K562 (cell line): ENCODE data around the gene ABCE1. TPM values are rescaled to one million over a fixed set of nuclear protein-coding genes. Genes with fewer than 3 reads are reported as not detected.

Experiments used
- ATF2 ChIP-seq: sonication (generic); formaldehyde crosslinking; IDR thresholded peaks from 2 replicates; pipeline ENCODE4 v1.8.1; 2022; ENCODE audit warnings: missing genetic modification reagents
- GABPA ChIP-seq: fragments of 200-800 bp; sonication (Bioruptor generic); conservative IDR thresholded peaks from 2 replicates; pipeline ENCODE4 v1.6.1; 2016; ENCODE audit warnings: low read depth, missing genetic modification characterization, missing compliant biosample characterization
- GTF2B ChIP-seq: IDR thresholded peaks from 2 replicates; pipeline ENCODE4 v1.6.1; 2011; ENCODE audit not compliant: insufficient read length; ENCODE audit errors: extremely low read depth
- JUND ChIP-seq, 2 experiments: IDR thresholded peaks; 2 replicates in 1 of 2; 3 replicates in 1 of 2; pipeline ENCODE4 v1.6.1; 2011; ENCODE audit warnings: borderline replicate concordance in 2 of 2, low read depth in 2 of 2, low read length in 2 of 2, improper control_type of control experiment in 1 of 2, missing biosample characterization in 1 of 2, missing genetic modification characterization in 1 of 2, missing genetic modification reagents in 1 of 2
- MEF2A ChIP-seq: IDR thresholded peaks from 2 replicates; pipeline ENCODE4 v1.6.1; 2011; ENCODE audit warnings: low read depth, mild to moderate bottlenecking, low read length, moderate library complexity; ENCODE audit not compliant: control insufficient read depth
- MEF2D ChIP-seq: conservative IDR thresholded peaks from 2 replicates; pipeline ENCODE4 v1.6.1; 2016; ENCODE audit warnings: low read depth, missing genetic modification characterization, missing compliant biosample characterization
- SREBF1 ChIP-seq: fragments of 150-350 bp; IDR thresholded peaks from 2 replicates; pipeline ENCODE4 v1.6.1; 2014; ENCODE audit warnings: antibody characterized with exemption, low read depth, low read length, borderline replicate concordance
- STAT5A ChIP-seq: IDR thresholded peaks from 2 replicates; pipeline ENCODE4 v1.6.1; 2012; ENCODE audit warnings: low read length, inconsistent platforms, borderline replicate concordance
- U2AF1 ChIP-seq: fragments of 200-400 bp; formaldehyde crosslinking; optimal IDR thresholded peaks from 2 replicates; pipeline ENCODE3; 2017; ENCODE audit warnings: mild to moderate bottlenecking, low read depth, low read length, moderate library complexity
- polyA plus RNA-seq, 8 experiments: library from polyadenylated mRNA; depleted of rRNA in 4 of 8; stranded (reverse) in 5 of 8; unstranded in 3 of 8; fragments of >200 nt; fragmentation: Nextera tagmentation in 2 of 8; fragmentation: Illumina TruSeq in 1 of 8; extraction: Ambion mirVana in 2 of 8; extraction: Trizol in 1 of 8; gene quantifications; 2 replicates each; pipeline versions ENCODE4 v1.2.1 to v1.2.3, GENCODE V29; 2011 to 2014; ENCODE audit warnings: inconsistent platforms in 1 of 8, missing spikeins in 1 of 8
- total RNA-seq, 7 experiments: library from RNA; depleted of rRNA in 6 of 7; stranded (reverse); fragments of >200 nt in 6 of 7; fragmentation: Illumina TruSeq in 2 of 7; extraction: Trizol in 2 of 7; gene quantifications; 2 replicates each; pipeline versions ENCODE4 v1.2.1 to v1.2.3, GENCODE V29; 2011 to 2021; ENCODE audit warnings: low replicate concordance in 1 of 7

Gene ABCE1
- total and polyA plus RNA-seq, 9 of the 15 experiments (the other 6 are each of a cell fraction or from before 2014, with no cell fraction given), result 134 to 256 (median 169) TPM

GRCh38 chr4:145177511-145177905, 79.4 kb downstream of the ABCE1 start (continued):
- TF ChIP-seq SREBF1 (no peak), STAT5A (no peak), ATF2 (CRISPR knock-in tag) (no peak), U2AF1 (no peak), MEF2A (peak; percentile 38; the same call in 1 of the 2 replicates), GTF2B (no peak), GABPA (tag) (no peak), JUND (IDR thresholded peaks at IDR 0.05; ENCODE audit: borderline replicate concordance, low read depth, low read length) (no peak), JUND (tag; IDR thresholded peaks at IDR 0.05; ENCODE audit: borderline replicate concordance, low read depth, low read length) (no peak), MEF2D (tag) (peak; percentile 64; the same call in 1 of the 2 replicates)
